Activated CD8-positive, alpha-beta memory T cell treated with anti-CD3 and anti-CD28 coated beads, Interleukin-2, amount 50 U/mL, for 1 hour (primary cell): ENCODE data around the gene PTAR1.

ENCODE experiments used
- DNase-seq: peaks from one replicate; pipeline ENCODE4 v3.0.0-alpha.2; 2020; ENCODE audit errors: extremely low read depth

The PTAR1 gene

GRCh38 chr9:69750085-69750484, 9.7 kb downstream of the PTAR1 start:
- no peak for DNase-seq

DNA sequence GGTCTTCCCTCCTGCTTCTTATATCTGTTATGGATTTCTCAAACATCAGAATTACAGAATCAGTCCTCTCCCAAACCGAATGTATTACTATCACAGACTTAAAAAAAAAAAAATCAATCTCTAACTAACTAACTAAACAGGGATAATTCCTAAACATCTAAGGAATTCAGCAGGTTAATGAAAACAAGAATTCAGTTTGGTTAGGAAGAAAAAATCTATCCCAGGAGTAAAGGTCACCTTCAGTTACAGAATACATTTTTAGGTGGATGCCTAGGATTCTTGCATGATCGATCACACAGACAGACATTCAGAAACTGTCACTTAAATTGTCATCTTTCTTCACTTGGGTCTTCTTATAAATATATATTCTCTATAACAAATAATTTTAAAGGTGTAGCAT, 11.5 kb downstream of the PTAR1 start:
- no peak for DNase-seq

DNA sequence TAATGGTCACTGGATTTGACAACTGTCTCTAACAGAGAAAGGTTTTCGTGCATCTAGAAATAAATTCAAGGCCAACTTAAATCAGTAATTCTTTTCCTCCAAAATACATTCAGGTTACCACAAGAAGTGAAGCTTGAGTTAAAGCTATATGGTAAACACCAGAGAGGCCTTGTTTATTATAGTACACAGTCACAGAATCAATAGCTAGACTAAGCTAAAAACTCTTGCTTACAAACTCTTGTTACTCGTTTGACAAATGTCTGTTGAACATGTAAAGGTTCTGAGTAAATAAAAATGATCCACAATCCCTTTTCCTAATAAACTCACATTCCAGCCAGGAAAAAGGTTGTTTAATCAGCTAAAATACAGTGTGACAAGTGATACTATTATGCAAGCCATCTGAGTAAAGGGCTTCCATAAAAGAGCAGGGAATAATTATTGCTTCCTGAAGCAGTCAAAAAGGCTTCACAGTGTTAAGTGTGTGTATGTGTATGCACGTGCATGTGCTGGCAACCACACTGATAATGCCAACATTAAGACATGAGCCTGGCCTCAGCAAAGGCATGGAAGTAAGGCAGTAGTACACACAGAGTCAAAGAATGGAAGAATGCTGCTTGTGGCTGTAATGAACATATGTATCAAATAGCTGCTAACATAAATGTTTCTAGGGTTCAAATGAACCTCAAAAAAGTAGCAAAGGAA, 12.8 kb downstream of the PTAR1 start:
- no peak for DNase-seq

- DNase-seq = no peak
These were observed 13.9 kb downstream of the PTAR1 start for GRCh38 chr9:69745716-69746437.

DNA sequence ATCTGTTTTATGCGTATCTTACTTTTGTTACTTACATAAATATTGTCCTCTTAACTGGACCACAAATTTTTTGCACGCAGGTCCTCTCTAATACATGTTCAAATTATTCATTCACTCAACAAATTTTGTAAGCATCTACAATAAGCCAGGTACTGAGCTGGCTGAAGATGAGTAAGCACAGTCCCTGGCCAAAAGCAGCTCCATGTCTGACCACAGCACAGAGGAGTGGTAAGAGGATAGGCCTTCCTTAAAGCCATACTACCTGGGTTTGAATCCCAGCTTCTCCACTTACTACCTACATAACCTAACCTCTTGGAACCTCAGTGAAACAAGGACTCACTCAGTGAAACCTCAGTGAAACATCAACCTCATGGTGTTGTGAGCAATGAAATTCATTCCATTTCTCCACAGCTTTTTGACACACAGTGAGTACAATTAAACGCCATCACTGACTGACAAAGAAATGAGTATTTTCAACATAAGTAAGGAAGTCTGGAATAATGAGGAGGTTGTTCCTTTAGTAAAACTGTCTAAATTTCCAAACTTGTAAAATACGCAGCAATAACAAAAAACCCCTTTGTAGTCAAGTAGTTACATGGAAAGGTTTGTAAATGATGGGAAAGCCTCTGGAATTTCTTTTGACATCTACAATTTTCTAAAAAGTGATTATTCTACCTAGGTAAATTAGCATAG, 15.0 kb downstream of the PTAR1 start:
- no peak for DNase-seq

- DNase-seq = no peak
These were observed 15.9 kb downstream of the PTAR1 start for GRCh38 chr9:69743930-69744329.

DNA sequence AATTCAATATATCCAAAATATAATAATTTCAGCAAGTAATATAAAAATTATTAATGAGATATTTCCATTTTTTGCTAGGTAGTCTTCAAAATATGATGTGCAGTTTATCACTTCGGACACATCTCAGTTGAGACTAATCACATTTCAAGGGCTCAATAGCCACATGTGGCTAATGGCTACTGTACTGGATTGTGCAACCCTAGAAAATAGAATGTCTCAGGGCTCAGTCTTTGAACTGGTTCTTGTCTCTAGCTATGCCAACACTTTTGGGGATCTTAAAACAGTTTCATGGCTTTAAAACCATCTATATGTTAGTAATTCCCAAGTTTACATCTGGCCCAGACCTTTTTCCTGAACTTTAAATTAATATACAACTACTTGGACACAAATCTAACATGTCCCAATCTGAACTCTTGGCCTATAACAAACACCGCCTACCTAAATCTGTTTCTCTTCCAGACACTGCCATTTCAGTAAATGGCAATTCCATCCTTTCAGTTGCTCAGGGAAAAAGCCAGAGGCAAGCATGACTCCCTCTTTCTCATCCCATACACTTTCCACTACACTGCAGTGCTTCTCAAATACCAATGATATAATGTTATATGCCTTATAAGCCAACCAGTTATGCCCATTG, 18.8 kb downstream of the PTAR1 start:
- DNase-seq = no peak

- no peak for DNase-seq
These were observed 28.5 kb downstream of the PTAR1 start for GRCh38 chr9:69731348-69731747.

- DNase-seq = no peak
These were observed 39.8 kb downstream of the PTAR1 start for GRCh38 chr9:69719983-69720382.

- no peak for DNase-seq
These were observed 40.4 kb downstream of the PTAR1 start for GRCh38 chr9:69719367-69719766.

DNA sequence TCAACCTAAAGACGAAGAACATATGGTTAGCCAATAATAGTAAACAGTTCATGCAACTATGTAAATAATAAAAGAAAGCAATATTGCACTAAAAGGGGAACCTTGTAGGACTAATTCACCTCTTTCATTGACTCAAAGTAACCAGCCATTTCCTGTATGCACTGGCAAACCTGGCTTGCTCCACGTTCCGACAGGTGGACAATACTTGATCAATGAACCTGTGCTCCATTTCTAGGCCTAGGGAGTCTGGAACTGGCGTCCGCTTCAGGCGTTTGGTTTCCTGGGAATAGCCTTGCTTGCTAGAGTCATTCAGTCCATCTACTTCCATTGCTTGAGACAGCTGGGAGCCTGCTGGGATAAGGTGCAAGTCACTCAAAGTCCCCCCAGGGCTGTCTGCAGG, 41.6 kb downstream of the PTAR1 start:
- no peak for DNase-seq

GRCh38 chr9:69715825-69716224, 44.0 kb downstream of the PTAR1 start:
- no peak for DNase-seq

GRCh38 chr9:69715096-69715495, 44.7 kb downstream of the PTAR1 start:
- no peak for DNase-seq

DNA sequence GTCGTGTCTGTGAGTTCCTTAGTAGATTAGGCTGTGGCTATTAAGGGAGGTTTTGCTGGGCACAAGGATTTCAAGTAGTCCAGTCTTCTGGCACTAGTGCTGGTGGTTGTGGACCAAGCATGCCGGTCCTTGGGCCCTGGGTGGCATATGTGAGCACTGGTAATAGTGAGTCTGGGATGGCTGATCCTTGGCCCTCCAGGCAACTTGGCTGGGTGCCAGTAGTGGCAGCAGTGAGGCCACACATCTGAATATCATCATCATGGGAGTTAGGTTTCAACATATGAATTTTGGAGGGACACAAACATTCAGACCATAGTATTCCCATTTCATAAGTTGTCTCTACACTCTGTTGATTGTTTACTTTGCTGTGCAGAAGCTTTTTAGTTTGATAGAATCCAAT, 62.3 kb downstream of the PTAR1 start:
- no peak for DNase-seq

GRCh38 chr9:69696802-69697201, 63.0 kb downstream of the PTAR1 start:
- no peak for DNase-seq

GRCh38 chr9:69689991-69690538, 69.7 kb downstream of the PTAR1 start:
- no peak for DNase-seq

DNA sequence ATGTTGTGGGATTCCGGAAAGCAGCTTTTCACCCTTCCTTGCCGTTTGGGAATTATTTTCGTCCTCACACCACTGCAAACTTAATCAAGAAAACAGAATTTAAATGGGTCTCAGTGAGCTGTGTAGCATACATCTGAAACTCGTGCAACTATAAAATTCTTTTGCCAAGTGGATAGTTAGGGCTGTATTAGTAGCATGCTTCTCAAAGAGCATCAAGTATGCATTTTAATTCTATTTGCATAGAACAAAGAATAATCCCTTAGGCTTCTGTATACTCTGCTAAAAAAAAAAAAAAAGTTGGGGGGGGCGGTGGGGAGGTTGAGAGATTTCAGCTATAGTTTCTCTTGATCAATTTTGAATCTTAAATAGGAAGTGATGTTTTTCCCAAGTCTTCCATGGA, 75.9 kb downstream of the PTAR1 start:
- no peak for DNase-seq

DNA sequence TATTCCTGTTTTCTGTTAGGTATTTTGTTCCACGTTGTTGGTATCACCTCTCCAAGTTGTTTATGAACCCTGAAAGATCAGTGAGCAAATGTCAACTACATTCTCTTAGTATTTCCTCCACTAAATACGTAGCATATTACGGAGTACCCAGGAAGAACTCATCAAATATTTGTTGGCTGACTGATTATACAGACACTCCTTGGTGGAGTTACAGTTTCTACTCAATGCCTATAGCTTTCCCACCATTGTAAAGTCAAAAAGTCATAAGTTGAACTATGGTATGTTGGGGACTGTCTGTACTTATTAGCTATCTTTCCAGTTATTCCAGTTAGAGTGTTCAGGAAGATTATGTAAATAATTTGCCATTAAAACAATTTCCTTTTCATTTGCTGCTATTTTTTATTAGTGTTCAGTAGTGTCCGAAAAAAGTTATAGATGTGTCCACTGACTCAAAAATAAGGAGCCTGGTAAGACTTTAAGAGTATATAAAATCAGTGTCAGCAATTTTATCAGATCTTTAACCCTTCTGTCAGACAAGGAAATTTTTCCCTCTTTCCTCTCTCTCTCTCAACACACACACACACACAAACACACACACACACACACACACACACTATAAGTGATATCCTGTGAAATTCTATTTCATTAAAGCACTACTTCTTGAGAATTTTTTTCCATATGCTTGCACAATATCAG, 80.8 kb downstream of the PTAR1 start:
- DNase-seq = no peak

GRCh38 chr9:69677931-69678330, 81.9 kb downstream of the PTAR1 start:
- DNase-seq = no peak

- DNase-seq = no peak
These were observed 84.2 kb downstream of the PTAR1 start for GRCh38 chr9:69675563-69675962.

DNA sequence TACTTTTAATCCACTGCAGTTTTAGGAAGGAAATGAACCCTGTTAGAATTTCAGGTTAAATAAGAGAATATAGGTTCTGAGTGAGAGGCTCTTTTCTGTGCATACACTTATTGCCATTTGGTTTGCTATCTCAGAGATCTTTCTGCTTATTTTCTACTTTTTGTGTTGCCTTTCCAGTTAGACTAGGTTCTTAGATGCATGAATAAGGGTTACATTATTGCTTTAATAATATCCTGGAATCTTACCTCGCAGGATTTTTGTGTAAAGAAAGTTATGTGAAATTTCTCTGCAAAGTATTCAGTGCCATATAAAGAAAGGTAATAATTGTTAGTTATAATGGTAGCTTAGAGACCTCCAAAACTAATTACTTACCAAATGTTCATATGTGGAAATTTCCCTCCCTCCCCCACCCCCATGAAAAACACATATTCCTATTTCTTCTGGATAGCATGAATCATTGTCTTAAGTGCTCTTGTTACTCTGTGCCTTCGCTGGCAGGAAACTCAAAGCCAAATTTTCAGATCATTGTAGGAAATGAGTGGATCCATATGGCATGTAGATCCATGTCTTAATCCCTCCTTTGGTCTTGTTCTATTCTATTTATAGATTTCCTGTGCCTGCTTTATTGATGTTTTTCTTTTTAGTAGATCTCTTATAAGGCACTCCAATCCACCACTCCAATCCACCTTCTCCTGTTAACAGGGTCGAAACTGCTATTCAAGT, 84.9 kb downstream of the PTAR1 start:
- no peak for DNase-seq
